PC-3 (cell line): ENCODE data around the gene ANKUB1. TPM values are rescaled to one million over a fixed set of nuclear protein-coding genes. Genes with fewer than 3 reads are reported as not detected.
"Not testable (repeated sequence)": the region's sequence is repeated elsewhere in the genome, so short reads cannot be mapped to it uniquely, and the experiment has no call there.

Source experiments
- ATAC-seq: fragments of 200-7000 bp; cut with Tn5 transposase; 2 replicates; pipeline ENCODE4 v1.9.1; 2020; ENCODE audit warnings: mild to moderate bottlenecking, moderate library complexity
- Bru-seq: library from RNA; stranded (reverse); fragments of 400-500 nt; gene quantifications from one replicate; lab custom pipeline; 2021; lab: Mats Ljungman, UMichigan
- BruChase-seq, 2 experiments: library from RNA; stranded (reverse); fragments of 400-500 nt; gene quantifications; one replicate each; lab custom pipeline; 2021; lab: Mats Ljungman, UMichigan
- BruUV-seq: library from RNA; stranded (reverse); fragments of 400-500 nt; replicated peaks from 2 replicates; lab custom pipeline; 2021; lab: Mats Ljungman, UMichigan
- CTCF ChIA-PET: fragments of 300-600 bp; sonication (Branson Sonifier 250); formaldehyde crosslinking; loops from one replicate; lab custom pipeline; 2022; ENCODE audit warnings: antibody characterized with exemption; lab: Charles Lee
- POLR2A ChIA-PET: fragments of 300-600 bp; sonication (Branson Sonifier 250); formaldehyde crosslinking; loops from one replicate; lab custom pipeline; 2022; ENCODE audit warnings: antibody characterized with exemption; ENCODE audit not compliant: unreplicated experiment; lab: Charles Lee
- DNase-seq: peaks from one replicate; pipeline ENCODE4 v3.0.0-alpha.2; 2015
- H2AFZ ChIP-seq: fragments of 300-600 bp; sonication (generic); 2 replicates; pipeline ENCODE4 v1.6.0; 2016; ENCODE audit warnings: antibody characterized with exemption, low read length
- H3F3A ChIP-seq: fragments of 300-600 bp; sonication (generic); one replicate; pipeline ENCODE4 v1.6.0; 2017; ENCODE audit warnings: antibody characterized with exemption, low read length, control low read depth, mild to moderate bottlenecking; ENCODE audit not compliant: unreplicated experiment
- H3K27ac ChIP-seq: fragments of 300-600 bp; sonication (generic); 2 replicates; pipeline ENCODE4 v1.5.1; 2016; ENCODE audit warnings: mild to moderate bottlenecking, low read length
- H3K27me3 ChIP-seq: fragments of 300-600 bp; sonication (generic); 2 replicates; pipeline ENCODE4 v1.6.1; 2016; ENCODE audit warnings: low read length, mixed read lengths
- H3K36me3 ChIP-seq: fragments of 300-600 bp; sonication (generic); 2 replicates; pipeline ENCODE4 v1.6.1; 2016; ENCODE audit warnings: low read depth, mixed run types, low read length, mixed read lengths
- H3K4me1 ChIP-seq: fragments of 300-600 bp; sonication (generic); 2 replicates; pipeline ENCODE4 v1.5.1; 2016; ENCODE audit warnings: low read length; ENCODE audit not compliant: insufficient read depth
- H3K4me2 ChIP-seq: fragments of 300-600 bp; sonication (generic); 2 replicates; pipeline ENCODE4 v1.6.0; 2016; ENCODE audit warnings: low read length
- H3K4me3 ChIP-seq: fragments of 300-600 bp; sonication (generic); 2 replicates; pipeline ENCODE4 v1.5.1; 2016; ENCODE audit warnings: mild to moderate bottlenecking, low read length, mixed read lengths
- H3K79me2 ChIP-seq: fragments of 300-600 bp; sonication (generic); 2 replicates; pipeline ENCODE4 v1.6.1; 2017; ENCODE audit warnings: low read length, mixed read lengths
- H3K9ac ChIP-seq: fragments of 300-600 bp; sonication (generic); 2 replicates; pipeline ENCODE4 v1.6.0; 2016; ENCODE audit warnings: mild to moderate bottlenecking, low read length
- H3K9me2 ChIP-seq: fragments of 300-600 bp; sonication (generic); replicated peaks from 2 replicates; pipeline ENCODE4 v1.6.1; 2016; ENCODE audit warnings: mixed run types, low read length, mixed read lengths
- H3K9me3 ChIP-seq: fragments of 300-600 bp; sonication (generic); 2 replicates; pipeline ENCODE4 v1.6.1; 2016; ENCODE audit warnings: low read length, mixed read lengths
- H4K20me1 ChIP-seq: fragments of 300-600 bp; sonication (generic); 2 replicates; pipeline ENCODE4 v1.6.1; 2016; ENCODE audit warnings: low read length, mixed read lengths
- EZH2 ChIP-seq: fragments of 300-600 bp; sonication (generic); IDR thresholded peaks from one replicate; pipeline ENCODE4 v1.6.1; 2017; ENCODE audit warnings: antibody characterized with exemption, mild to moderate bottlenecking, low read length; ENCODE audit not compliant: unreplicated experiment
- EZH2phosphoT487 ChIP-seq: fragments of 300-600 bp; sonication (generic); IDR thresholded peaks from 2 replicates; pipeline ENCODE4 v1.6.1; 2018; ENCODE audit warnings: mild to moderate bottlenecking, antibody characterized with exemption, low read length, borderline replicate concordance
- intact Hi-C: fragments of 100-400 bp; cut with micrococcal nuclease; formaldehyde crosslinking; loops from 2 replicates; pipeline ENCODE4 v1.9.0; 2023
- long read RNA-seq: library from polyadenylated mRNA; unstranded; transcript quantifications from one replicate; pipeline ENCODE4 v2.0.0, GENCODE V29; 2021; ENCODE audit not compliant: unreplicated experiment
- total RNA-seq: library from RNA; depleted of rRNA; stranded (reverse); fragments of >200 nt; gene quantifications from 2 replicates; pipeline ENCODE4 v1.2.3, GENCODE V29; 2014; rRNA removed
- TF ChIP-seq, protein P1 (sequence below): fragments of 300-600 bp; sonication (generic); conservative IDR thresholded peaks from 2 replicates; pipeline ENCODE4 v1.5.1; 2017; ENCODE audit warnings: antibody characterized with exemption, low read depth, mild to moderate bottlenecking, low read length

The ANKUB1 gene, protein sequence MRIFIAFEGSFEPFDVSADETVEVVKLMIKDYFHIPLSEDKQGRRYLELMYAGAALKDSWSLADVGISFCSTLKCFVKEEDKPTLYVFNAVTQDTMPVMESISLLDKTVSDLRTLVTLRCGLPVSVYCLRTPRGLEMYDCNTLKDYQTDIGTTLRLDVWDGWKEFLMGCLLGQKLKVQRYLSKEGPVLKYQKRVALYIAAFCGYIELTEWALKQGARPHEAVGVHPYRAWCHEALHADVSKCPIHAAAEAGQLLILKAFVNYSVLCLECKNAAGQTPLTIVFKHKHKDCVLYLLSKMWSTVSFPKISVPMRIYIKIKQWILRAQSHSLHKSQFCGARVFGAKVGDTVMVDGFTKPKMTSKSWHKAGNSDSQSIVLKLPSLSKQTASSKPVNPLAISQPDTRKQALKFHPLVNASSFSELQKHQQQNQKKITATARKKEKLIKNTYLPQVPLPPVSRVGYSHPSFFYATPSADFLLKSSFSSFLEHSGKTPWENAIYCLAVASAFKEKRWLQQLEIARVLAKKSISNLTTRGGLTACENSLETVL
- not detected in 2 replicates for total RNA-seq
- Bru-seq, nascent RNA = percentile 15 among the genes with signal in this experiment
- BruChase-seq, experiment 1, labeled RNA remaining after a 6-hour chase = percentile 50 among the genes with signal in this experiment
- BruChase-seq, experiment 2, labeled RNA remaining after a 2-hour chase = percentile 39 among the genes with signal in this experiment
- long read RNA-seq, partial matches to known transcripts = 0 of 11 reads
- long read RNA-seq, other reads (novel, unspliced or antisense) = 11 of 11 reads

DNA sequence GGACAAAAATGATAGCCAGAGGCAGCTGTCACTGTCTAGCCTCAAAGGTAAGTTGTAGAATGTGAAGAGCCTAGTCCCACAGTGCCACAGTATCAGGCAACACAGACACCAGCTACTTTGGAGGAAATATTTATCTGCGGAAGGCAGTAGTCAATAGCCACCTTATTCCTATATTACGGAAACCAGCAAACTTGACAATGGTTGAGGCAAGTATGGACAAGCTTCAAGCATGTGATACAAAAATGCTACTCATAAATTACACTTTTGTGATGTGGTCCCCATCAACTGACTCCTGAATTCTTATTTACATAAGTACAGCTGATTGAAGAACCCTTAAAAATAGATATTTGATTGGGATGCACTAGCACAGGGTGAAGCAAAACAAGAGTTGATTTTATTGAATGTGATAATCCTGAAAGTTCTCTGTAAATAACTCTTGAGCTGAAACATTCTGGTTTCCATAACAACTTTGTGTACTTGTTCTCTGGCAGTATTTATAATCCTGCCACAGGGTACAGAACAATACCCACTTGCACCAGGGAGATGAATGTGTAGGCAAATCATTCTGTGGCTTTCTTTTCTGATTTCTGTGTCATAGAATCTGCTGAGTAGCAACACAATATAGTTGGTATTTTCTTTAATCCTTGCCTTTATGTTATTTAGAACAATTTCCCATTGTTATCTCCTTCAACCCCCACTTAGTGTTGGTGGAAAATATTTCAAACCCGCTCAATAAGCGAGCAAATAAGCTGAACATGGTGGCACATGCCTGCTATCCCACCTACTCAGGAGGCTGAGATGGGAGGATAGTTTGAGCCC is at the start of gene ANKUB1:
Gene ANKUB1, minus strand, starts transcription at position 103 of the 819 bp plus-strand sequence. CDS start 188 bp downstream, outside the sequence.
- Histone ChIP-seq H3F3A (no peaks in the 10 kb centered on the region), H3K9ac (no peak within 1 kb of the TSS), H3K36me3 (no peaks in the 10 kb centered on the region), H3K9me2 (no peaks in the 10 kb centered on the region), H4K20me1 (no peaks in the 10 kb centered on the region), H3K9me3 (no peaks in the 10 kb centered on the region), H3K4me3 (no peak within 1 kb of the TSS), H2AFZ (no peak within 1 kb of the TSS; the same call in 1 of the 2 replicates), H3K4me1 (no peaks in the 10 kb centered on the region), H3K27me3 (no peaks in the 10 kb centered on the region), H3K79me2 (no peaks in the 10 kb centered on the region), H3K27ac (no peak within 1 kb of the TSS), H3K4me2 (no peak within 1 kb of the TSS)
- DNase-seq (no peak), ATAC-seq (no peak)
- no TSS peak for BruUV-seq
- intact Hi-C loops = no loop called here
- CTCF ChIA-PET = interaction anchor here (1.0 kb wide), 1 partner anchor 16 kb away, joined by 4 read pairs; no protein-coding TSS in a partner anchor
- TF ChIP-seq EZH2phosphoT487 (no peak), EZH2 (no peak)
- TF ChIP-seq, protein P1, sequence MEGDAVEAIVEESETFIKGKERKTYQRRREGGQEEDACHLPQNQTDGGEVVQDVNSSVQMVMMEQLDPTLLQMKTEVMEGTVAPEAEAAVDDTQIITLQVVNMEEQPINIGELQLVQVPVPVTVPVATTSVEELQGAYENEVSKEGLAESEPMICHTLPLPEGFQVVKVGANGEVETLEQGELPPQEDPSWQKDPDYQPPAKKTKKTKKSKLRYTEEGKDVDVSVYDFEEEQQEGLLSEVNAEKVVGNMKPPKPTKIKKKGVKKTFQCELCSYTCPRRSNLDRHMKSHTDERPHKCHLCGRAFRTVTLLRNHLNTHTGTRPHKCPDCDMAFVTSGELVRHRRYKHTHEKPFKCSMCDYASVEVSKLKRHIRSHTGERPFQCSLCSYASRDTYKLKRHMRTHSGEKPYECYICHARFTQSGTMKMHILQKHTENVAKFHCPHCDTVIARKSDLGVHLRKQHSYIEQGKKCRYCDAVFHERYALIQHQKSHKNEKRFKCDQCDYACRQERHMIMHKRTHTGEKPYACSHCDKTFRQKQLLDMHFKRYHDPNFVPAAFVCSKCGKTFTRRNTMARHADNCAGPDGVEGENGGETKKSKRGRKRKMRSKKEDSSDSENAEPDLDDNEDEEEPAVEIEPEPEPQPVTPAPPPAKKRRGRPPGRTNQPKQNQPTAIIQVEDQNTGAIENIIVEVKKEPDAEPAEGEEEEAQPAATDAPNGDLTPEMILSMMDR = no peak
- POLR2A ChIA-PET = no interaction called here

DNA sequence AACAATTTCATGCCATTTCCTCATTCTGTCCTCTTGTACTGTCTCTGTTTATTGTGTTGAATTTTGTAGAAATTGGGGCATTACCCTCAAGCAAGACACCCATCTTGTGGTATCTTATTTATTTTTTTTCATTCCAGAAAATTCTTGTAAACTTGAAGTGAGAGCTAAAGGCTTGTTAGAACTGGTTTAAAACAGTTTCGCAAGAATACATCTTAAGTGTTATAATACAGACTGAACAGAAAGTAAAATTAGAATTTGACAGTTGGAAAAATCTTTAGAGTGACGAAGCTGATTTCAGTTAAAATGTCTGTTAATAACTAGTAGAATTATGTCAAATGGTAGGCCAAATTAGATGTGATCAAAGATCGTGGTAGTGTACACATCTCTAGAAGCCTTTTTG is 47.5 kb upstream of the ANKUB1 start:
- ATAC-seq (no peak), DNase-seq (no peak)
- TF ChIP-seq EZH2 = no peak
- POLR2A ChIA-PET = no interaction called here
- no TSS peak for BruUV-seq
- H3F3A ChIP-seq = no peaks in the 10 kb centered on the region
- no peak overlapping the region for H3K27ac ChIP-seq
- no peaks in the 10 kb centered on the region for H3K27me3 ChIP-seq
- peaks cover 54% of the 10 kb centered on the region for H3K79me2 ChIP-seq
- peaks cover 10% of the 10 kb centered on the region for H4K20me1 ChIP-seq
- H3K9ac ChIP-seq = no peak overlapping the region
- H3K9me2 ChIP-seq = no peaks in the 10 kb centered on the region
- H3K4me1 ChIP-seq = peaks cover 7% of the 10 kb centered on the region
- H3K9me3 ChIP-seq = peaks cover 4% of the 10 kb centered on the region; the same call in 1 of the 2 replicates
- intact Hi-C loops = no loop called here
- H3K36me3 ChIP-seq = peaks cover 16% of the 10 kb centered on the region
- no peak overlapping the region for H2AFZ ChIP-seq
- CTCF ChIA-PET = no interaction called here
- H3K4me2 ChIP-seq = no peak overlapping the region
- H3K4me3 ChIP-seq = no peak overlapping the region

DNA sequence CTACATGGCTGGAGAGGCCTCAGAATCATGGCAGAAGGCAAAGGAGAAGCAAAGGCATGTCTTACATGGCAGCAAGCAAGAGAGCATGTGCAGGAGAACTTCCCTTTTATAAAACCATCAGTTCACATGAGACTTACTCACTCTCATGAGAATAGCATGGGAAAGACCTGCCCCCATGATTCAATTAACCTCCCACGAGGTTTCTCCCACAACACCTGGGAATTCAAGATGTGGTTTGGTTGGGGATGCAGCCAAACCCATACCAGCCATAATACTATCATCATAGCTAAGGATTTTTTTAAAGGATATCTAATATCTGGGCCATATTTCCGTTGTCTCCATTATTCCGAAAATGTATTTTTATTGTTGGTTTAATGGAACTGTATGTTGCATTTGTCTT is 47.1 kb upstream of the ANKUB1 start:
- ATAC-seq, H3F3A ChIP-seq, CTCF ChIA-PET, H3K9me2 ChIP-seq, H3K9me3 ChIP-seq, H3K27me3 ChIP-seq, intact Hi-C loops, H2AFZ ChIP-seq, POLR2A ChIA-PET, H3K9ac ChIP-seq, H3K27ac ChIP-seq, DNase-seq, H3K4me2 ChIP-seq, H3K4me3 ChIP-seq, H4K20me1 ChIP-seq, H3K4me1 ChIP-seq, BruUV-seq: not testable (repeated sequence)
- Histone ChIP-seq H3K36me3 (peaks cover 20% of the 10 kb centered on the region), H3K79me2 (peaks cover 54% of the 10 kb centered on the region)

DNA sequence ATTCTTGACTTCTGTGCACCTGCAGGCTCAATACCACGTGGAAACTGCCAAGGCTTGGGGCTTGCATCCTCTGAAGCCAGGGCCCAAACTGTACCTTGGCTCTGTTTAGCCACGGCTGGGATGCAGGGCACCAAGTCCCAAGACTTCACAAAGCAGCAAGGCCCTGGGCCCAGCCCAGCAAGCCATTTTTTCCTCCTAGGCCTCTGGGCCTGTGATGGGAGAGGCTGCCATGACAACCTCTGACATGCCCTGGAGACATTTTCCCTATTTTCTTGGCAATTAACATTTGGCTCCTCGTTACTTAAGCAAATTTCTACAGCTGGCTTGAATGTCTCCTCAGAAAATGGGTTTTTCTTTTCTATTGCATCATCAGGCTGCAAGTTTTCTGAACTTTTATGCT is 46.1 kb upstream of the ANKUB1 start:
- H3K9ac ChIP-seq, H3K27ac ChIP-seq, H2AFZ ChIP-seq, H3K27me3 ChIP-seq, H3K9me2 ChIP-seq, POLR2A ChIA-PET, BruUV-seq, H3F3A ChIP-seq, intact Hi-C loops, CTCF ChIA-PET, ATAC-seq, H3K4me3 ChIP-seq, H3K4me1 ChIP-seq, DNase-seq, H3K4me2 ChIP-seq, H4K20me1 ChIP-seq: not testable (repeated sequence)
- Histone ChIP-seq H3K9me3 (peaks cover 17% of the 10 kb centered on the region), H3K79me2 (peaks cover 54% of the 10 kb centered on the region), H3K36me3 (peaks cover 30% of the 10 kb centered on the region)
